Measurements from ENCODE around the gene AP3S2.
"Not testable (repeated sequence)": the region's sequence is repeated elsewhere in the genome, so short reads cannot be mapped to it uniquely, and the experiment has no call there.

Gene AP3S2

GRCh38 chr15:89834465-89835175 is 59.2 kb downstream of the AP3S2 start:
- DNase-seq (ENCODE audit: low spot score), result not testable (repeated sequence)

- DNase-seq (ENCODE audit: low spot score), result no peak
Measured at GRCh38 chr15:89833966-89834365, 59.8 kb downstream of the AP3S2 start.

GRCh38 chr15:89830639-89831038 is 63.2 kb downstream of the AP3S2 start:
- DNase-seq (ENCODE audit: low spot score), result no peak

- DNase-seq (ENCODE audit: low spot score), result no peak
Measured at GRCh38 chr15:89829616-89830440, 64.0 kb downstream of the AP3S2 start.

- no peak for DNase-seq (ENCODE audit: low spot score)
Measured at GRCh38 chr15:89829161-89829560, 64.6 kb downstream of the AP3S2 start.

GRCh38 chr15:89828281-89829145 is 65.3 kb downstream of the AP3S2 start:
- peak; percentile 32 for DNase-seq (ENCODE audit: low spot score)

GRCh38 chr15:89827829-89828228 is 66.0 kb downstream of the AP3S2 start:
- no peak for DNase-seq (ENCODE audit: low spot score)

- no peak for DNase-seq (ENCODE audit: low spot score)
Measured at GRCh38 chr15:89826671-89827655, 66.8 kb downstream of the AP3S2 start.

- DNase-seq (ENCODE audit: low spot score), result no peak
Measured at GRCh38 chr15:89825271-89825940, 68.4 kb downstream of the AP3S2 start.

- DNase-seq (ENCODE audit: low spot score), result no peak
Measured at GRCh38 chr15:89824607-89824867, 69.3 kb downstream of the AP3S2 start.

GRCh38 chr15:89823836-89824606 is 69.8 kb downstream of the AP3S2 start:
- DNase-seq (ENCODE audit: low spot score), result no peak

GRCh38 chr15:89822951-89823711 is 70.7 kb downstream of the AP3S2 start:
- peak; percentile 9 for DNase-seq (ENCODE audit: low spot score)

- DNase-seq (ENCODE audit: low spot score), result no peak
Measured at GRCh38 chr15:89822611-89822950, 71.2 kb downstream of the AP3S2 start.

GRCh38 chr15:89822026-89822425 is 71.8 kb downstream of the AP3S2 start:
- no peak for DNase-seq (ENCODE audit: low spot score)

- DNase-seq (ENCODE audit: low spot score), result no peak
Measured at GRCh38 chr15:89820666-89821611, 72.9 kb downstream of the AP3S2 start.

GRCh38 chr15:89818287-89818686 is 75.5 kb downstream of the AP3S2 start:
- no peak for DNase-seq (ENCODE audit: low spot score)

- no peak for DNase-seq (ENCODE audit: low spot score)
Measured at GRCh38 chr15:89817701-89818280, 76.0 kb downstream of the AP3S2 start.

- DNase-seq (ENCODE audit: low spot score), result no peak
Measured at GRCh38 chr15:89815769-89816168, 78.0 kb downstream of the AP3S2 start.

Measured in SW480 (cell line).